Stimulated activated CD8-positive, alpha-beta memory T cell treated with anti-CD3 and anti-CD28 coated beads, Interleukin-12 subunit alpha, Interleukin-12 subunit beta, amount 100 ng/mL, for 4 hours (primary cell): ENCODE measurements around the gene PRRC2B.
A peak's percentile ranks its signal among the peaks of the same experiment; 100 is the strongest.
"Not testable (repeated sequence)": the region's sequence is repeated elsewhere in the genome, so short reads cannot be mapped to it uniquely, and the experiment has no call there.

Source experiments
- DNase-seq: peaks from one replicate; pipeline ENCODE4 v3.0.0-alpha.2; 2020; ENCODE audit warnings: low read depth

PRRC2B gene

GRCh38 chr9:131393622-131394463 lies at the start of gene PRRC2B:
PRRC2B (plus strand) TSS chr9:131394086; CDS start chr9:131430145, 36,059 bp downstream.
- DNase-seq, result peak; percentile 78

DNA sequence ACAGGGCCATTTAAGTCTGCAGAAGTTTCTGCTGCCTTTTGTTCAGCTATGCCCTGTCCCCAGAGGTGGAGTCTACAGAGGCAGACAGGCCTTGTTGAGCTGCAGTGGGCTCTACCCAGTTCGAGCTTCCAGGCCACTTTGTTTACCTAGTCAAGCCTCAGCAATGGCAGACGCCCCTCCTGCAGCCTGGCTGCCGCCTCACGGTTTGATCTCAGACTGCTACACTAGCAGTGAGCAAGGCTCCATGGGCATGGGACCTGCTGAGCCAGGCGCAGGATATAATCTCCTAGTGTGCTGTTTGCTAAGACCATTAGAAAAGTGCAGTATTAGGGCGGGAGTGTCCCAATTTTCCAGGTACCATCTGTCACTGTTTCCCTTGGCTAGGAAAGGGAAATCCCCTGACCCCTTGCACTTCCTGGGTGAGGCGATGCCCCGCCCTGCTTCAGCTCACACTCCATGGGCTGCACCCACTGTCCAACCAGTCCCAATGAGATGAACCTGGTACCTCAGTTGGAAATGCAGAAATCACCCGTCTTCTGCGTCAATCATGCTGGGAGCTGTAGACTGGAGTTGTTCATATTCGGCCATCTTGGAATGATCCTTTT lies 48.9 kb upstream of the PRRC2B start:
- not testable (repeated sequence) for DNase-seq

GRCh38 chr9:131346559-131346958 lies 47.3 kb upstream of the PRRC2B start:
- DNase-seq, result no peak

GRCh38 chr9:131347376-131348020 lies 46.4 kb upstream of the PRRC2B start:
- no peak for DNase-seq

DNA sequence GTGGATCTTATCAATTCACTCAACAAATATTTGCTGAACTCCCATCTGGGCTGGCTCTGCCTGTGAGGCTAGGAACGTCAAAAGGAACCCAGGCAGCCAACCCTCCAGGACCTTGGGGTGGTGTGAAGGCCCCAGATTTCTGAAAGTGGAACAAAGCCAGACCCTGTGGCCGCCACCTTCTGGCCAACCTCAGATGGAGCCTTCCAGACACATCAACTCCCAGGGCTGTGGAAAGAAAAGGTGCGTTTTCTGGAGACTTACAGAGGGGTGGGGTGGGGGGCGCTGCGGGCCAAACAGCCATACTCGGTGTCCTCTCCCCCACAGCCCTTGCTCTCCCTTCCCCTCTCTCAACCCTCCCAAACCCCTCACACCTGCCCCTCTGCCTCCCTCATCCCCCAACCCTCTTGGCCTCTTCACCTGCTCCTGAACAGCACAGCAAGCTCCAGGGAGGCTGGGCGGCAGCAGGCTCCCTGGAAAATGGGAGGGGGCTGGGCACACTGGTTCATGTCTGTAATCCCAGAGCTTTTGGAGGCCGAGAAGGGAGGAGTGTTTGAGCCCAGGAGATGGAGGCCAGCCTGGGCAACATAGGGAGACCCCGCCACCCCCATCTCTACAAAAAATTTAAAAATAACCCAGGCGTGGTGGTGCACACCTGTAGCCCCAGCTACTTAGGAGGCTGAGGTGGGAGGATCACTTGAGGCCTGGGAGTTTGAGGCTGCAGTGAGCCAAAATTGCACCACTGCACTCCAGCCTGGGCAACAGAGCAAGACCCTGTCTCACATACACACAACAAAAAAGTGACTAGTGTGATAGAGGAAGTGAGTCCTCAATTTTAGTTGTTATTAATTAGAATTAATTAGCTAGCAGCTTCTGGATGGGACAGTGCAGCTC lies 45.0 kb upstream of the PRRC2B start:
- no peak for DNase-seq

- no peak for DNase-seq
These were observed 44.4 kb upstream of the PRRC2B start for GRCh38 chr9:131349522-131349880.

DNA sequence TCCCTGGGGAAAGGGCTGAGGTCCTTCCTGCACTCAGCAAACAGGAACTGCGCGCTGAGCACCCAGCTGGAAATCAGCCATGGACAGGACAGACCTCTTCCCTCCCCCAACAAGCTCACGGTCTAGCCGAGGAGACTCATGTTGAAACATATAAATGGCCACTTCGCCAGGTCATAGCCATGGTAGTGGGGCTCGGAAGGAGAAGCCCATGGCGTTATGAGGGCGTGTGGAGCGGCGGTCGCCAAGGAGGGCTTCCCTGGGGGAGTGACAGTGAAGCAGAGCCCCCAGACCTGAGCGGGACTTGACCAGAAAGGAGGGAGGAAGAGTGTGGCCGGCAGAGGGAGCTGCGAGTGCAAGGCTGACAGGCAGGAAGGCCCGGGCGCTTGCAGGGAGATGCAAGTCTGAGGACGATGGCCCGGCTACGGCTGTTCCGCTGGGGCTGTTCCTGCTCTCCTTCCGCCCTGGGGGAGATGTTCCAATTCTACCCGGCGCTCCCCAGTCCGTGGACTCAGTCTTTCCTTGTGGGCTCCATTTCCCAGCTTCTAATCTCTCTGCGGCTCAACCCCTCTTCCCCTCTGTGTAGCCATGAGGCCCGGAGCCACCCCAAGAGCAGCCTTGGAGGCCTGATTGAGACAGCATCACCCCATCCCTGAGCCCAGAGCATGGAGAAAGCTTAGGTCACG lies 43.9 kb upstream of the PRRC2B start:
- peak; percentile 65 for DNase-seq

DNA sequence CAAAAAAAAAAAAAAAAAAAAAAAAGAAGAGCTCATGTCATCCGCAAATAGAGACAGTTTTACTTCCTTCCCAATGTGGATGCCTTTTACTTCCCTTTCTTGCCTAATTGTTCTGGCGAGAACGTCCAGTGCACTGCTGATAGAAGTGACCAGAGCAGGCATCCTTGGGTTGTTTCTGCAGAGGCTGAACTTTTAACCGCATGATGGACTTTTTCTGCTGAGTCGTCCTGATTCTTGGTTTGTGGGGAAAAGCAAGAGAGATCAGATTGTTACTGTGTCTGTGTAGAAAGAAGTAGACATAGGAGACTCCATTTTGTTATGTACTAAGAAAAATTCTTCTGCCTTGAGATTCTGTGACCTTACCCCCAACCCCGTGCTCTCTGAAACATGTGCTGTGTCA lies 37.4 kb upstream of the PRRC2B start:
- not testable (repeated sequence) for DNase-seq

DNA sequence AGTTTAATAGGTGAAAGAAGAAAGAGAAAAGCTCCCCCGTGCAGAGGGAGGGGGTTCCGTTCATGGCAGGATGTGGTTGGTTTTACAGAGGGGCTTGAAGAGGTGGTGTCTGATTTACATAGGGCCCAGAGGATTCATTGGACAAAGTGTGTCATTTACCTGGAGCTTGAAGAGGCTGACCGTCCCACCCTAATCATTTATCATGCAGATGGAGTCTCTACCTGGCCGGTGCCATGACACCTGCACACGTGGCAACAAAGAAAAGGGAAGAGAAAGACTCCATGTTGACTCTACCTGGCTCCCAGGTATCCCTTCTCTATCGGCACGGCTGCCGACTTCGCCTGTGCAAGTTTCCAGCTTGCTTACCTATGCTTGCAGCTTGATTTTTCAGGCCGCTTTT lies 35.3 kb upstream of the PRRC2B start:
- no peak for DNase-seq

DNA sequence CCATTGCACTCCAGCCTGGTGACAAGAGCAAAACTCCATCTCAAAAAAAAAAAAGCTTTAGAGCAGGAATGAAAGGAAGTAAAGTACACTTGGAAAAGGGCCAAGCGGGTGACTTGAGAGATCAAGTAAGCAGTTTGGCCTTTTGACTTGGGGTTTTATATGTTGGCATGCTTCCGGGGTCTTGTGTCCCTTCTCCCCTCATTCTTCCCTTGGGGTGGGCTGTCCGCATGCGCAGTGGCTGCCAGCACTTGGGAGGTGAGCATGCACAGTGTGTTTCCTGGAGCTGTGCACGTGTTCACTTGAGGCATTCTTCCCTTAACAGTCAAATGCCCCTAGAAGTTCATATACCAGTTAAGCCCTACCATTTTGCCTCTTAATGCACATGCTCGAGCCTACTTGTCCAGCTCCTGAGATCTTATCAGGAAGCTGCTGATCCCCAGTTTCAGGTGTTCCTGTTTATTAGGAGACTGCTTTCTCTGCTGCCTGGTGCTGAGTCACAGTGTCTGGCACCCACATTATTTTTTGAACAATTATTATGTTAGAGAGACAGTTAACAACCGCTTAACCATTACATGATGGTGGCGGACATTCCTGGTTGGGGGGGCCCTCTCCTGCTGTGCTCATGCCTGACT lies 32.6 kb upstream of the PRRC2B start:
- DNase-seq, result no peak

- no peak for DNase-seq
These were observed 28.3 kb upstream of the PRRC2B start for GRCh38 chr9:131365546-131365945.

DNA sequence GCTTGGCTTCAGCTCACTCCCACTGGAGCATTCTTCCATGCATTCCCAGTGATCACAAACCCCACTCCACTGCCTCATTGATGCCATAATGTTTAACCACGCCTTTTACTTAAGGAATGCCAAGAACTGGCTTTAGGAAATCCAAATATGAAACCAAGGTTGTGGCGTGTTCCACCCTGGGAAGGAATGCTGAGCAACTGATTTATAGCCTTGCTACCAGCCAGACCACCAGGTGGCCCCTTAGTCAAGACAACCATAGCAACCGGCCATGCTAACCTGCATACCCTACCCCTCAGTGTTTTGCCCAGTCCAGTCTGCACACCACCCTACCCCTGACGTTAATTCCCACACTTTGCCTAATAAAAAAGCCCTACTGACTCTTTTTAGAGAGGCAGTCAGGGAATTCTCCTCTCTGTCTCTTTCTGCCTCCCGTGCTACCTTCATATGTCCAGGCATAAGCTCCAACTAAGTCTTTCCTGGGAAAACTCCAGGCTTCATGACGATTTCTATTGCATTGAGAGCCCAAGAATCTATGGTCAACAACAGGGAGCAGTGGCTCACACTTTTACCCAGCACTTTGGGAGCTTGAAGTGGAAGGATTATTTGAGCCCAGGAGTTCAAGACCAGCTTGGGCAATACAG lies 27.0 kb upstream of the PRRC2B start:
- DNase-seq, result no peak

DNA sequence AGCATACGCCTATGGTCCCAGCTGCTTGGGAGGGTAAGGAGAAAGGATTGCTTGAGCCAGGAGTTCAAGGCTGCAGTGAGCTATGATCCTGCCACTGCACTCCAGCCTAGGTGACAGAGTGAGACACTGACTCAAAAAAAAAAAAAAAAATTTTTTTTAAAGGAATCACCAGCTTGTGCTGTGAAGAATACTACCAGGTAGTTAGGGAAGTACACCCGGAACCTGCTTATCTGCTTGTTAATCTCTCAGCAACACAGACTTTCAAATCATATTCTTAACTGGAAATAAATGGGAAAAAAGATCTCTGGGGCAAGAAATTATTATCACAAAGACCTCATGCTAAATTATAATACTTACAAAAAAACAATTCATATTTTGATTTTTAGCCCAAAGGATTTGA lies 26.4 kb upstream of the PRRC2B start:
- no peak for DNase-seq

GRCh38 chr9:131370638-131371037 lies 23.2 kb upstream of the PRRC2B start:
- DNase-seq, result no peak

DNA sequence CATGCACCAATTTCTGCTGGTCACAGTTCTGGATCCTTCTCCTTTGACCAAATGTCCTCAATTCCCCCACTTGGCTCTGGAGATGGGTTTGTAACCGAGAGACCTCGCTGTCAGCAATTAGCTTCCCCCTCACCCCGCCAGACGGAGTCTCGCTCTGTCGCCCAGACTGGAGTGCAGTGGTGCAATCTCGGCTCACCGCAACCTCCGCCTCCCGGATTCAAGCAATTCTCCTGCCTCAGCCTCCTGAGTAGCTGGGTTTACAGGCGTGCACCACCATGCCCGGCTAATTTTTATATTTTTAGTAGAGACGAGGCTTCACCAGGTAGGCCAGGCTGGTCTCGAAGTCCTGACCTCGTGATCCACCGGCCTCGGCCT lies 21.3 kb upstream of the PRRC2B start:
- not testable (repeated sequence) for DNase-seq

DNA sequence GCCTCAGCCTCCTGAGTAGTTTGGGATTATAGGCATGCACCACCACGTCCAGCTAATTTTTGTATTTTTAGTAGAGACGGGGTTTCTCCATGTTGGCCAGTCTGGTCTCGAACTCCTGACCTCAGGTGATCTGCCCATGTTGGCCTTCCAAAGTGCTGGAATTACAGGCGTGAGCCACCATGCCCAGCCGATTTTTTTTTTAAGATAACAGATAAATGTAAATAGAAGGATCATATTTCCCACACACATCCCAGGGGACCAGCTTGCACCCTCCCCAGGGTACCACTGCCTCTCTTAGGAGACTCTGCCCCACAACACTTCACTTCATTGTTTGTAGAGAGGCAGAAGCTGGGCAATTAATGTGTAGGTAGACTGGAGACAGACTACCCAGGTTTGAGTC lies 19.2 kb upstream of the PRRC2B start:
- DNase-seq, result not testable (repeated sequence)

DNA sequence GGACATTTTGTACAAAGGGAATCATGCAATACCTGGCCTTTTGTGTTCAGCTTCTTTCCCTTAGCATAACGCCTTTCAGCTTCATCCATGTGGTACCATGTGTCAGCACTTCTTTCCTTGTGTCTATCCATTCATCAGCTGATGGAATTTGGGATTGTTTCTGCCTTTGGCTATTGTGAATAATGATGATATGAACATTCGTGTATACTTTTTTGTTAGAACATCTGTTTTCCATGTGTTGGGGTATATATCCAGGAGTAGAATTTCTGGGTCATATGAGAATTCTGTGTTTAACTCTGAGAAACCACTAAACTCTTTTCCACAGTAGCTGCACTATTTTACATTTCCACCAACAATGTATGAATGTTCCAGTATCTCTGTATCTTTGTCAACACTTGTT lies 14.8 kb upstream of the PRRC2B start:
- no peak for DNase-seq

- DNase-seq, result no peak
These were observed 10.8 kb upstream of the PRRC2B start for GRCh38 chr9:131382850-131383729.

- no peak for DNase-seq
These were observed 8.6 kb upstream of the PRRC2B start for GRCh38 chr9:131385296-131385695.

DNA sequence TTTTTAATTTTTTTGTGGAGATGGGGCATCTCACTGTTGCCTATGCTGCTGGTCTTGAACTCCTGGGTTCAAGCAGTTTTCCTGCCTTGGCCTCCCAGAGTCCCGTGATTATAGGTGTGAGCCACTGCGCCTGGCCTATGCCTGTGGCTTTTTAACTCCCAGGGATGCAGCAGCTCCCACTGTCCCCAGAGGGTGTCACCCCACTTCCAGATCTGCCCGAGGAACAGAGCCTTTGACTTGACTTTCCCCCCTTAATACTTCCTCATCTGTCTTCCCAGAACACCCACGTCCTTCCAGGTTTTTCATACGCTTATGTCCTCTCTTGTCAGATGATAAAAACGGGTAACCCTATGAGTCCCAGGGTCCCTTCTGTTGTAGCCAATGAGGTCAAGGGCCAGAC lies 7.6 kb upstream of the PRRC2B start:
- DNase-seq, result no peak
